K562 (cell line): ENCODE measurements around the gene RNF138. TPM values are rescaled to one million over a fixed set of nuclear protein-coding genes. Genes with fewer than 3 reads are reported as not detected.

ENCODE experiments used
- HDAC3 ChIP-seq: fragments of 450-650 bp; IDR thresholded peaks from 2 replicates; pipeline ENCODE4 v1.6.1; 2018; ENCODE audit warnings: borderline replicate concordance, mild to moderate bottlenecking, moderate library complexity; ENCODE audit not compliant: partially characterized antibody
- JUNB ChIP-seq: fragments of 450-650 bp; formaldehyde crosslinking; conservative IDR thresholded peaks from 2 replicates; pipeline ENCODE4 v1.4.0; 2020; ENCODE audit warnings: mild to moderate bottlenecking
- polyA plus RNA-seq, 8 experiments: library from polyadenylated mRNA; depleted of rRNA in 4 of 8; stranded (reverse) in 5 of 8; unstranded in 3 of 8; fragments of >200 nt; fragmentation: Nextera tagmentation in 2 of 8; fragmentation: Illumina TruSeq in 1 of 8; extraction: Ambion mirVana in 2 of 8; extraction: Trizol in 1 of 8; gene quantifications; 2 replicates each; pipeline versions ENCODE4 v1.2.1 to v1.2.3, GENCODE V29; 2011 to 2014; ENCODE audit warnings: inconsistent platforms in 1 of 8, missing spikeins in 1 of 8
- total RNA-seq, 7 experiments: library from RNA; depleted of rRNA in 6 of 7; stranded (reverse); fragments of >200 nt in 6 of 7; fragmentation: Illumina TruSeq in 2 of 7; extraction: Trizol in 2 of 7; gene quantifications; 2 replicates each; pipeline versions ENCODE4 v1.2.1 to v1.2.3, GENCODE V29; 2011 to 2021; ENCODE audit warnings: low replicate concordance in 1 of 7
- TF ChIP-seq, protein P1 (sequence below): fragments of 450-650 bp; IDR thresholded peaks from 2 replicates; pipeline ENCODE4 v1.6.1; 2017; ENCODE audit warnings: antibody characterized with exemption, mild to moderate bottlenecking
- TF ChIP-seq, protein P2 (sequence below): fragments of 200-800 bp; sonication (Bioruptor generic); IDR thresholded peaks from 2 replicates; pipeline ENCODE4 v1.6.1; 2017; ENCODE audit warnings: missing genetic modification characterization, missing compliant biosample characterization
- TF ChIP-seq, protein P3 (sequence below): fragments of 450-650 bp; IDR thresholded peaks from 2 replicates; pipeline ENCODE4 v1.6.1; 2014; ENCODE audit warnings: low read depth, mild to moderate bottlenecking, moderate library complexity, borderline replicate concordance

Gene RNF138
- total and polyA plus RNA-seq, 9 of the 15 experiments (the other 6 are each of a cell fraction or from before 2014, with no cell fraction given), result 47.6 to 100 (median 62.5) TPM

DNA sequence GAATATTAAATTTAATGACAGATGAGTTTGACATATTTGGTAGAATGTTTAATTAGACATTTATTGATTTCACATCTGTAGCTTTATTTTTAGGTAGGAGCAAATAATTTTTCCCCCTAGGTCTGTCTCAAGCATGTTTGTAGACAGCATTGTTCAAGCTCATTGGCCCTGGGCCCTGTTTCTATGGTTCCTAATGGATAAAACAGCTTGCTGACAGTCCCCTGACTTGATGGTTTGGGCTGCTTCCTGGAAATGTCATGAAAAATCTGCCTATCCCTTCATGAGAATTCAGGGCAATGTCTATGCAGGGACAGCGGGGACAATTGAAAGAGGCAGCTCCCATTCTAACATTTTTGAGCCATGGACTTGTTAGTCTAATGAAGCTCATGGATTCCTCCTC is 83.6 kb downstream of the RNF138 start (continued):
- TF ChIP-seq, protein P1, sequence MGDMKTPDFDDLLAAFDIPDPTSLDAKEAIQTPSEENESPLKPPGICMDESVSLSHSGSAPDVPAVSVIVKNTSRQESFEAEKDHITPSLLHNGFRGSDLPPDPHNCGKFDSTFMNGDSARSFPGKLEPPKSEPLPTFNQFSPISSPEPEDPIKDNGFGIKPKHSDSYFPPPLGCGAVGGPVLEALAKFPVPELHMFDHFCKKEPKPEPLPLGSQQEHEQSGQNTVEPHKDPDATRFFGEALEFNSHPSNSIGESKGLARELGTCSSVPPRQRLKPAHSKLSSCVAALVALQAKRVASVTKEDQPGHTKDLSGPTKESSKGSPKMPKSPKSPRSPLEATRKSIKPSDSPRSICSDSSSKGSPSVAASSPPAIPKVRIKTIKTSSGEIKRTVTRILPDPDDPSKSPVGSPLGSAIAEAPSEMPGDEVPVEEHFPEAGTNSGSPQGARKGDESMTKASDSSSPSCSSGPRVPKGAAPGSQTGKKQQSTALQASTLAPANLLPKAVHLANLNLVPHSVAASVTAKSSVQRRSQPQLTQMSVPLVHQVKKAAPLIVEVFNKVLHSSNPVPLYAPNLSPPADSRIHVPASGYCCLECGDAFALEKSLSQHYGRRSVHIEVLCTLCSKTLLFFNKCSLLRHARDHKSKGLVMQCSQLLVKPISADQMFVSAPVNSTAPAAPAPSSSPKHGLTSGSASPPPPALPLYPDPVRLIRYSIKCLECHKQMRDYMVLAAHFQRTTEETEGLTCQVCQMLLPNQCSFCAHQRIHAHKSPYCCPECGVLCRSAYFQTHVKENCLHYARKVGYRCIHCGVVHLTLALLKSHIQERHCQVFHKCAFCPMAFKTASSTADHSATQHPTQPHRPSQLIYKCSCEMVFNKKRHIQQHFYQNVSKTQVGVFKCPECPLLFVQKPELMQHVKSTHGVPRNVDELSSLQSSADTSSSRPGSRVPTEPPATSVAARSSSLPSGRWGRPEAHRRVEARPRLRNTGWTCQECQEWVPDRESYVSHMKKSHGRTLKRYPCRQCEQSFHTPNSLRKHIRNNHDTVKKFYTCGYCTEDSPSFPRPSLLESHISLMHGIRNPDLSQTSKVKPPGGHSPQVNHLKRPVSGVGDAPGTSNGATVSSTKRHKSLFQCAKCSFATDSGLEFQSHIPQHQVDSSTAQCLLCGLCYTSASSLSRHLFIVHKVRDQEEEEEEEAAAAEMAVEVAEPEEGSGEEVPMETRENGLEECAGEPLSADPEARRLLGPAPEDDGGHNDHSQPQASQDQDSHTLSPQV, result no peak
- no peak for TF ChIP-seq JUNB (CRISPR knock-in tag)
- no peak for TF ChIP-seq HDAC3
- TF ChIP-seq, protein P2, sequence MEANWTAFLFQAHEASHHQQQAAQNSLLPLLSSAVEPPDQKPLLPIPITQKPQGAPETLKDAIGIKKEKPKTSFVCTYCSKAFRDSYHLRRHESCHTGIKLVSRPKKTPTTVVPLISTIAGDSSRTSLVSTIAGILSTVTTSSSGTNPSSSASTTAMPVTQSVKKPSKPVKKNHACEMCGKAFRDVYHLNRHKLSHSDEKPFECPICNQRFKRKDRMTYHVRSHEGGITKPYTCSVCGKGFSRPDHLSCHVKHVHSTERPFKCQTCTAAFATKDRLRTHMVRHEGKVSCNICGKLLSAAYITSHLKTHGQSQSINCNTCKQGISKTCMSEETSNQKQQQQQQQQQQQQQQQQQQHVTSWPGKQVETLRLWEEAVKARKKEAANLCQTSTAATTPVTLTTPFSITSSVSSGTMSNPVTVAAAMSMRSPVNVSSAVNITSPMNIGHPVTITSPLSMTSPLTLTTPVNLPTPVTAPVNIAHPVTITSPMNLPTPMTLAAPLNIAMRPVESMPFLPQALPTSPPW (CRISPR knock-in tag), result no peak
- TF ChIP-seq, protein P3, sequence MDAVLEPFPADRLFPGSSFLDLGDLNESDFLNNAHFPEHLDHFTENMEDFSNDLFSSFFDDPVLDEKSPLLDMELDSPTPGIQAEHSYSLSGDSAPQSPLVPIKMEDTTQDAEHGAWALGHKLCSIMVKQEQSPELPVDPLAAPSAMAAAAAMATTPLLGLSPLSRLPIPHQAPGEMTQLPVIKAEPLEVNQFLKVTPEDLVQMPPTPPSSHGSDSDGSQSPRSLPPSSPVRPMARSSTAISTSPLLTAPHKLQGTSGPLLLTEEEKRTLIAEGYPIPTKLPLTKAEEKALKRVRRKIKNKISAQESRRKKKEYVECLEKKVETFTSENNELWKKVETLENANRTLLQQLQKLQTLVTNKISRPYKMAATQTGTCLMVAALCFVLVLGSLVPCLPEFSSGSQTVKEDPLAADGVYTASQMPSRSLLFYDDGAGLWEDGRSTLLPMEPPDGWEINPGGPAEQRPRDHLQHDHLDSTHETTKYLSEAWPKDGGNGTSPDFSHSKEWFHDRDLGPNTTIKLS, result no peak
